Muscle layer of colon (tissue), 2 donors: Measurements from ENCODE around the gene MAEA.

Source experiments
- H3K27ac ChIP-seq: one replicate; pipeline ENCODE4 v1.7.0; 2013; ENCODE audit warnings: low read depth, mild to moderate bottlenecking, low read length, moderate library complexity
- H3K27me3 ChIP-seq, 2 donors: one replicate each; pipeline ENCODE4 v1.7.0; 2013; ENCODE audit warnings: low read length in 2 of 2, mild to moderate bottlenecking in 2 of 2; ENCODE audit not compliant: insufficient read depth in 2 of 2, control insufficient read depth in 1 of 2
- H3K36me3 ChIP-seq: one replicate; pipeline ENCODE4 v1.7.0; 2013; ENCODE audit warnings: mild to moderate bottlenecking, low read length; ENCODE audit not compliant: insufficient read depth
- H3K4me1 ChIP-seq: one replicate; pipeline ENCODE4 v1.7.0; 2013; ENCODE audit warnings: mild to moderate bottlenecking, low read length; ENCODE audit not compliant: insufficient read depth
- H3K4me3 ChIP-seq, 2 donors: one replicate each; pipeline ENCODE4 v1.7.0; 2013; ENCODE audit warnings: low read length in 2 of 2, low read depth in 1 of 2, mild to moderate bottlenecking in 1 of 2, moderate library complexity in 1 of 2
- H3K9ac ChIP-seq: one replicate; pipeline ENCODE4 v1.7.0; 2013; ENCODE audit warnings: low read length
- H3K9me3 ChIP-seq: one replicate; pipeline ENCODE4 v1.7.0; 2013; ENCODE audit warnings: mild to moderate bottlenecking, low read length
- donor health status: abdominal sarcoma.
- donor health status: Adenocarcinoma of cecum.

Gene MAEA

GRCh38 chr4:1355378-1355777, 65.7 kb downstream of the MAEA start:
- Histone ChIP-seq H3K4me3 (no peak overlapping the region), H3K27me3 (no peaks in the 10 kb centered on the region), H3K9ac (no peak overlapping the region), H3K4me1 (peaks cover 4% of the 10 kb centered on the region), H3K9me3 (no peaks in the 10 kb centered on the region), H3K36me3 (peaks cover 18% of the 10 kb centered on the region), H3K27ac (no peak overlapping the region)

GRCh38 chr4:1356181-1356998, 66.7 kb downstream of the MAEA start:
- no peak overlapping the region for H3K4me3 ChIP-seq
- H3K9me3 ChIP-seq, result no peaks in the 10 kb centered on the region
- peaks cover 27% of the 10 kb centered on the region for H3K36me3 ChIP-seq
- H3K27me3 ChIP-seq, result no peaks in the 10 kb centered on the region
- peaks cover 4% of the 10 kb centered on the region for H3K4me1 ChIP-seq
- no peak overlapping the region for H3K9ac ChIP-seq
- no peak overlapping the region for H3K27ac ChIP-seq

DNA sequence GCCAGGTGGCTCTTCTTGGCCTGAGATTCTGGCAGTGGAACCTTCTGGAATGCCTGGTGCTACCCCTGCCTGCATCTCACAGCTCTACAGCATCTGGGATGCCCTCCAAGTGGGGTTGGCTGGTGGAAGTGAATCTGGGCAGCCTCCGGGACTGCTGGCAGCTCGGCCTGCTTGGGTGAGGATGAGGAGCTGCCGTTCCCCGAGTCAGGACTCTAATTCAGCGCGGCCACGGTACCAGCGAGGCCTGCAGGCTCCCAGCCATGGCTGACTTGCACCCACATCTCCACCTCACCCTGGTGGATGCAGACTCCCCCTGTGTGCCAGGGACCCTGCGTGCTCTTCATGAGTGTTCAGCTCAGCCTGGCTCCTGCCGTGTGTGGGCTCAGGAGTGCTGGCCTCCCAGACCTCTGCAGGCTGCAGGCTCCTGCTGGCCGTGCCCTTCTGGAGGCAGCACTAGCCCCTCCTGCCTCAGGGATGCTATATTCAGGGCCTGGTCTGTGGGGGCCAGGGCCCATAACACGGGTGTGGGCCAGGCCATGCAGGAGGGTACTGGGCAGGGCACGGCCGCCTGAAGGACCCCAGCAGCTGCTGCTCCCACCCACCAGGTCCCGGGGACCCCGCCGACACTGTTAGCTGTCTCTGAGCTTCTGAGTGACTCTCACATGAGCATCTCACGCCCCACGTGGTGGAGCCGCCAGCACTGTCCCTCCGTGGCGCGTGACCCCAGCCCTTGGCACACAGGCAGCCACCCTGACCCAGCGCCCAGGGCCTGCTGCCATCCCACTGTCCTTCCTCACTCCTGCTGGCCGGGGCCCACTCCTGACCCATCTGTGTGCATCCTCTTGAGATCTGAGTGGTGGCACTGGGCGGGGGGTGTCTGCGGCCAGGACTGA, 67.9 kb downstream of the MAEA start:
- Histone ChIP-seq H3K36me3 (peaks cover 28% of the 10 kb centered on the region), H3K9ac (no peak overlapping the region), H3K27ac (no peak overlapping the region)

DNA sequence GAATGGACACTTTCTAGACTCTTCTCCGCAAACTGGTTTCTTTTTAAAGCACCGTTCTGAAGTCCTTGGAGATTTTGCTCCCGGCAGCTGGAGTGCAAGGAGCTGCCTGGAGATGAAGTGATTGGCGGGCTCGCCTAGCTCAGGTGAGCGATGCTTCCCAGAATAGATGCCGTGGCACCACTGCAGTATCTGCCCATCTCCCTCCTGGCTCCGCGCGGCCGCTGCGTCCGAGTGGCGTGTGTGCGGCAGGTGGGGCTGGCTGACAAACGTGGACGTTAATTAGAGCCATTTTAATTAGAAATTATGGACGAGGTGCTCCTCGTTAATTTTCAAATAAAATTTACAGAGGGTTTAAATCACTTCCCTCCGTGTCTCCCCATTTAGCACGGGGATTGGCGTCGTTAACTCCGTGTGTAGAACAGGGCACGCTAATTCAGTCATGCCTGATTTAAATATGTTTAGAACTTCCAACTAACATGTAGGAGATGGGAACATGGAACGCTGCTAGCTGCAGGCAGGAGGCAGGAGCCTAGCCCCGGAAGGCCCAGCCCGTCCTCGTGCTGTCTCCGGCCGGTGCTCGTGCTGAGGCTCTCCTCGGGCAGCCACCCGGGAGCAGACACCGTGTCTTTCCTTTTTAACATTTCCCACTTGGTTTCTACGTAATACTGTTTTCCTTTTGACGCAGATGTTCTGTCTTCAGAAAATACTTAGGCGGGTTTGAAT, 68.9 kb downstream of the MAEA start:
- Histone ChIP-seq H3K9me3 (no peaks in the 10 kb centered on the region), H3K36me3 (peaks cover 24% of the 10 kb centered on the region), H3K4me1 (no peaks in the 10 kb centered on the region), H3K27me3 (no peaks in the 10 kb centered on the region), H3K27ac (no peak overlapping the region), H3K4me3 (no peak overlapping the region), H3K9ac (no peak overlapping the region)

More for the DNA sequence above, 67.9 kb downstream of the MAEA start:
- no peaks in the 10 kb centered on the region for H3K4me1 ChIP-seq
- no peaks in the 10 kb centered on the region for H3K27me3 ChIP-seq
- H3K4me3 ChIP-seq, result no peak overlapping the region
- H3K9me3 ChIP-seq, result no peaks in the 10 kb centered on the region

DNA sequence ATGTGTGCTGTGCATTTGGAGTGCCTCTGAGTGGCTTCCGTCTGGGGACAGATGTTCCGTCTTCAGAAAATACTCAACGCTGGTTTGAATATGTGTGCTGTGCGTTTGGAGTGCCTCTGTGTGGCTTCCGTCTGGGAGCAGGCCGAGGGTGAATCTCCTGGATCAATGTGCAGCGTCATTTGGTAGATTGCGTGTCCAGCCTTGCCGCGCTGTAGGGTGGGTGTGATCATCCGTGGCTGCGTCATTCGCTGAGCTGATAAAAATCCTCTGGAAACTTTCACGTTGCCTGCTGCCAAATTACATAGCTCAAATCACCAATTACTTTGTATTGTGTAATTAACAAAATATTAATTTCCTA, 69.4 kb downstream of the MAEA start:
- H3K9ac ChIP-seq, result no peak overlapping the region
- no peaks in the 10 kb centered on the region for H3K27me3 ChIP-seq
- H3K36me3 ChIP-seq, result peaks cover 25% of the 10 kb centered on the region
- no peak overlapping the region for H3K27ac ChIP-seq
- no peak overlapping the region for H3K4me3 ChIP-seq
- no peaks in the 10 kb centered on the region for H3K4me1 ChIP-seq
- no peaks in the 10 kb centered on the region for H3K9me3 ChIP-seq

DNA sequence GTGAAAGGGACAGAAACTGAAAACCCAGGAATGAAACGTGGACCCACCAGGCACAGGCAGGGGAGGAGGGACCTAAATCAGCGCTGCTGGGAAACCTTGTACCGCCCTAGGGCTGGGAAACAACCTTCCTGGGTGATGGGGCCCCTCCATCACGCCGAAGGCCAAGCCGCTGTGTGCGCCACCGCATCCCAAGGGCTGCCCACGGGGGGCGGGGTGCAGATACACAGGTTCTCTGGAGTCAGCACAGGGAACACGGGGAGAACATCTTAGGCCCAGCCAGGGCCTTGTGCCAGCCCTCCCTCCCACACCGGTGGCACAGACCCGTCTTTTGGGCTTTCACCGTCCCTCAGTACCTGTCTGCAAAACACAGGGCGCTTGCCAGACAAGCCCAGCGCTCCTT, 70.3 kb downstream of the MAEA start:
- H3K4me3 ChIP-seq, result no peak overlapping the region
- H3K27ac ChIP-seq, result no peak overlapping the region
- H3K36me3 ChIP-seq, result peaks cover 22% of the 10 kb centered on the region
- H3K27me3 ChIP-seq, result no peaks in the 10 kb centered on the region
- no peaks in the 10 kb centered on the region for H3K4me1 ChIP-seq
- no peak overlapping the region for H3K9ac ChIP-seq
- no peaks in the 10 kb centered on the region for H3K9me3 ChIP-seq

- H3K9me3 ChIP-seq, result no peaks in the 10 kb centered on the region
- H3K4me1 ChIP-seq, result no peaks in the 10 kb centered on the region
- H3K36me3 ChIP-seq, result peaks cover 17% of the 10 kb centered on the region
- no peak overlapping the region for H3K9ac ChIP-seq
- H3K27ac ChIP-seq, result no peak overlapping the region
- no peak overlapping the region for H3K4me3 ChIP-seq
- H3K27me3 ChIP-seq, result no peaks in the 10 kb centered on the region
Measured at GRCh38 chr4:1360423-1361283, 71.0 kb downstream of the MAEA start.

DNA sequence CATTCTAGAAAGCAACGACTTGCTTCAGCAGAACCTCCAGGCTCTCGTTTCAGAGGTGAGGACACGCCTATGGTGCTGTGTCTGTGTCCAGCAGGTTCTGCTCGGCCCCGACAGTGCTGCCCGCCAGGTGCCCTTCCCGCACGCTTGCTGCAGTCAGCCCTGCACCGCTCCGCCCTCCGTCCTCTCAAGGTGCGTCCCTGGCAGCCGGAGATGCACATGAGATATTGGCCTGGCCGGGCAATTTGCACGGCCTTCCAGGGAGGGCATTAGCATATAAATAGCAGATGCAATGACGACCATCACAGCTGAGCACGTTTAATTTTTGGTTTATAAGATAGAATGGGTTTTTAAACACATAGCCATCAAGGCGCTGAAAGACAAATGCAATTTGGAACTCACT, 71.7 kb downstream of the MAEA start:
- Histone ChIP-seq H3K27me3 (no peaks in the 10 kb centered on the region), H3K36me3 (peaks cover 23% of the 10 kb centered on the region), H3K27ac (no peak overlapping the region), H3K4me3 (no peak overlapping the region), H3K9me3 (no peaks in the 10 kb centered on the region), H3K9ac (no peak overlapping the region), H3K4me1 (no peaks in the 10 kb centered on the region)

DNA sequence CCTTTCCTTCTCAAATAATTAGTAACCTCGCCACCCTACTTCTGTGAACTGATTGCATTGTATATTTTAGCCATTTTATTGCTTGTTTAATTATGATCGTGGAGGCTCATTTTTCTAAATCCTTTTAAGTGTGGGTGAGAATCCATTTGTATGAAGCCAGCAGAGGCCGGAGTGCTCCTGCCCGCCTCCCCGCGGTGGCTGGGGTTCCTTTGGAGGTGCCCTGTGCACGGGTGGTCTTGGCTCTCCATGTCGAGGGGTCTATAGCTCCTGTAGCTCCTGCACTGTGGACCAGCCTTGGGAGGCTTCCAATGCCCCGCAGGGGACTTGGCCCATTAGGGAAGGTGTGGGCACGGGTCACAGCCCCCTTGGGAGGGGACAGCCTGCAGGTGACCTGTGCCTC, 72.4 kb downstream of the MAEA start:
- no peaks in the 10 kb centered on the region for H3K4me1 ChIP-seq
- H3K9me3 ChIP-seq, result no peaks in the 10 kb centered on the region
- H3K36me3 ChIP-seq, result peaks cover 24% of the 10 kb centered on the region

GRCh38 chr4:1362521-1362920, 72.8 kb downstream of the MAEA start:
- Histone ChIP-seq H3K9ac (no peak overlapping the region), H3K27ac (no peak overlapping the region), H3K4me3 (no peak overlapping the region), H3K9me3 (no peaks in the 10 kb centered on the region), H3K27me3 (no peaks in the 10 kb centered on the region), H3K4me1 (no peaks in the 10 kb centered on the region), H3K36me3 (peaks cover 24% of the 10 kb centered on the region)

More for the DNA sequence above, 72.4 kb downstream of the MAEA start:
- Histone ChIP-seq H3K27me3 (no peaks in the 10 kb centered on the region), H3K4me3 (no peak overlapping the region), H3K27ac (no peak overlapping the region), H3K9ac (no peak overlapping the region)
